Right lung (tissue), 10 donors: ENCODE results near the gene ANKRD16. TPM values are rescaled to one million over a fixed set of nuclear protein-coding genes. Genes with fewer than 3 reads are reported as not detected.
"Not testable (repeated sequence)": the region's sequence is repeated elsewhere in the genome, so short reads cannot be mapped to it uniquely, and the experiment has no call there.

ENCODE experiments used
- DNase-seq, 2 donors: peaks; one replicate each; pipeline ENCODE4 v3.0.0-alpha.2; 2013
- long read RNA-seq, 8 donors: transcript quantifications; one replicate each; lab custom pipeline, GENCODE V29; 2026
- polyA plus RNA-seq, 5 donors: library from polyadenylated mRNA; unstranded; fragments of 120-200 nt; gene quantifications; one replicate each; pipeline versions ENCODE4 v1.2.1 to v1.2.3, GENCODE V29; 2013; ENCODE audit warnings: inconsistent platforms in 1 of 5, low replicate concordance in 1 of 5; ENCODE audit not compliant: insufficient read length in 5 of 5, insufficient read depth in 1 of 5

The ANKRD16 gene
- polyA plus RNA-seq, result 10 to 100 TPM in 4 of 5 donors, 1 to 10 TPM in 1; 10.0 to 14.2 (median 11.0) TPM
- long read RNA-seq, donor 1, transcript ANKRD16-202 (7 exons, 1,646 nt), result major isoform, 5 of 6 reads
- long read RNA-seq, donor 1, partial matches to known transcripts, result 0 of 6 reads
- long read RNA-seq, donor 1, other reads (novel, unspliced or antisense), result 0 of 6 reads
- long read RNA-seq, donor 2, partial matches to known transcripts, result 0 of 2 reads
- long read RNA-seq, donor 2, other reads (novel, unspliced or antisense), result 0 of 2 reads
- long read RNA-seq, donor 3, partial matches to known transcripts, result 0 of 2 reads
- long read RNA-seq, donor 3, other reads (novel, unspliced or antisense), result 0 of 2 reads
- long read RNA-seq, donor 4, partial matches to known transcripts, result 0 of 1 reads
- long read RNA-seq, donor 4, other reads (novel, unspliced or antisense), result 0 of 1 reads
- long read RNA-seq, donor 5, partial matches to known transcripts, result 0 of 3 reads
- long read RNA-seq, donor 5, other reads (novel, unspliced or antisense), result 0 of 3 reads
- long read RNA-seq, donor 6, partial matches to known transcripts, result 0 of 4 reads
- long read RNA-seq, donor 6, other reads (novel, unspliced or antisense), result 0 of 4 reads
- long read RNA-seq, donor 7, partial matches to known transcripts, result 100 of 103 reads
- long read RNA-seq, donor 7, other reads (novel, unspliced or antisense), result 0 of 103 reads
- long read RNA-seq, donor 8, partial matches to known transcripts, result 0 of 3 reads
- long read RNA-seq, donor 8, other reads (novel, unspliced or antisense), result 0 of 3 reads

DNA sequence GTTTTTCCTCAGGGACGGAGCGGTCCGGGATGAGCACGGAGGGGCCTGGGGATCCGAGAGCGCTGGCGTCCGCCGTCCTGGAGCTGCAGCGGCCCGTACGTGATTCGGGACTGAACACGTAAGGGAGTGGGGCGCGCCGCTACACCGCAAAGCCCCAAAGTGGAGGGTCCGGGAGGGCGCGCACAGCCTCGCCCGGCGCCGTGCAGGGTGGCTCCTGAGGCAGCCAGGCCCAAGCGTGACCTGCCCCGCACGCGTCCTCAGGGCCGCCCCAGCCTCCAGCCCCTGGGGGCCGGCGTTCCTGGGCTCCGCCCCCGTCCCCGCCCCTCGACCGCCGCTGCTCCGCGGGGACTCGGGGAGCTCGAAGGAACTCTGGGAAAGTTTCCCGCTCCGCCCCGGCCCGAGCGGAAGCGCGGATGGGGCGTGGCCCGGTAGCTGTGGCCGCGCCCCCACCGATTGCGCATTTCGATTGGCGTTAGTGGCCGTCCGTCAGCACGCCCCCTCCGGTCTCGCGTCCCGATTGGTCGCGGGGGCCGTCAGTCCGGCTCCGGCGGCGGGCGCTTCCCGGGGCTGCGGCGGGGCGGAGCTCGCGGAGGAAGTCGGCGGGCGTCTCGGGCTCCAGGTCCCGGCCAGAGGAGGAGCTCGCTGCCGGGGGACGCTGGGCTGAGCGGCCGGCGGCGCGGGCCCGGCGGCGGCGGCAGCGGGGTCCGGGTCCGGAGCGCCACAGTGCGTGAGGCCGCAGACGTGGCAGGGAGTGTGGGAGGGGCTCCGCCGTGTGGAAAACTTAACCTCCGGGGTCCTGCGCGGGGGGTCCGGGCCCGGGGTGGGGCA is at the start of gene ANKRD16, which contains the start of gene FBH1:
TSS of gene ANKRD16 (minus strand) at position 270 of the 828 bp plus-strand sequence. CDS start 539 bp downstream, outside the sequence.
TSS of gene FBH1 (plus strand) at position 620 of the 828 bp plus-strand sequence. CDS start at position 723, 103 bp downstream.
- peak; percentile 100 for DNase-seq

DNA sequence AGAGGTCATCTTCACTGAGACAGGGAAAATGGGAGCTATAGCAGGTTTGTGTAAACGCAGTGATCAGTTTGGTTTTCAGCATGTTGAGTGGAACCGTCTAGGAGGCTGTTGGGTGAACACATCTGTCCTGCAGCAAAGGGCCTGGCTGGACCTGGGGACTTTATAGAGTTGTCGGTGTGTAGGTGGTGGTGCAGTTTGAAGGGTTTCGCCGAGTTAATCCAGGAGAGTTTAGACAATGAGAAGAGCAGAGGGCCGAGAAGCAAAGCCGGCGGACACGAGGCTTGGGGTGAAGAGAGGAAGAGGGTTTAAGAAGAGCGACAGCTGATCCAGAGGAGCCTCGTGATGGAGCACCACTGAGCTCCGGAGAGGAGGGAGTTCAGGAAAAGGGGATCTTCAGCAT is 48.6 kb upstream of the ANKRD16 start:
- DNase-seq, result no peak

DNA sequence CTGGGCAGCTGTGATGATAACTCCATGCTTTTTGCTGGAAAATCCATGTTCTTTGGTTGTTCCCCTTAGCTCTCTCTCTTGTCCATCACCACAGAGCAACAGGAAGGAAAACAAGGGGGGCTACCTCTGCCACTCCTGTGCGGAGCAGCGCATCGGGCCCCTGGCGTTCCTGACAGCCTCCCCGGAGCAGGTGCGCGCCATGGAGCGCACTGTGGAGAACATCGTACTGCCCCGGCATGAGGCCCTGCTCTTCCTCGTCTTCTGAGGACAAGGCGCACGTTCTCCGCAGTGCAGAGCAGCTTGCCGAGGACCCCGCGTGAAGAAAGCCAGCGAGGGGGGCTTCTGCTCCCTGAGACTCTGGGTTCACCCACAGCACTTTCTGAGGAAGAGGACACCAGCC is 47.3 kb upstream of the ANKRD16 start:
- no peak for DNase-seq

DNA sequence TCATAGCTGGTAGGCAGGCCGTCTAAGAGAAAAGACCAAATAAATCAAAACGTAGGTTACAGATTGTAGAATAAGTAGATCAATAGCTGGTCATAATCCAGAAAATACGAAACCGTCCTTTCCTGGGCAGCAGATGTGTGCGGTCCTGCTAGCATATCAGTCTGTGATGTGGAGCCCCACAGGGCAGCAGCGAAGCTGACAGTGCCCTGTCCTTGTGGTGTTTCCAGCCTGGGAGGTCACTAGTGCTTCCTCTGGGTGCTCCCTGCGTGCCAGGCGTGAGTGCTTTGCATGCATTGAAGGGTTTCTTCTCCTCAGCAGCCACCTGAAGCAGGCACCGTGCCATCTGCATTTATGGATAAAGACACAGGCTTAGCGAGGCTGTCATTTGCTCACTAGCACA is 45.9 kb upstream of the ANKRD16 start:
- DNase-seq, result no peak

DNA sequence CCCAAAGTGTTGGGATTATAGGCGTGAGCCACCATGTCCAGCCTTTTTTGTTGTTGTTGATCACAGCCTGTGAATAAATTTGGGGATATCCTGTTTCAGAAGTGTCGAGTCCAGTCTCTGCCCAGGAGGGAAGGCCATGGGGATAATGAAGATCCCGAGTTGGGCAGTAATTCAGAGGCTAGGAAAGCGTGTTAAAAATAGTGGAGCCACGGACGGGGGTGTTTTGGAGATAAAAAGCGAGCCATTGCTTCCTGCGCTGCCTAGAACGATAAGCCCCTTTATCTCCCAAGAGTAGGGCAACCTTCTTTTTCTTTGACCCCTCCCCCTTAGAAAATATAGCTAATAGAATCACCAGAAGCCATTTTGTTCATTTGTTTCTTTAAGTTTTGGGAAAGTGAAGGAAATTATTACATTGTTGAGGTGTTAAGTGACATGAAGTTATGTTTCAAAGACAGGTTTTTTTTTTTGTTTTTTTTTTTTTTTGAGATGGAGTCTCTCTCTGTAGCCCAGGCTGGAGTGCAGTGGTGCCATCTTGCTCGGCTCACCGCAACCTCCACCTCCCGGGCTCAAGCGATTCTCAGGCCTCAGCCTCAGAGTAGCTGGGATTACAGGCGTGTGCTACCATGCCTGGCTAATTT is 44.3 kb upstream of the ANKRD16 start:
- no peak for DNase-seq

DNA sequence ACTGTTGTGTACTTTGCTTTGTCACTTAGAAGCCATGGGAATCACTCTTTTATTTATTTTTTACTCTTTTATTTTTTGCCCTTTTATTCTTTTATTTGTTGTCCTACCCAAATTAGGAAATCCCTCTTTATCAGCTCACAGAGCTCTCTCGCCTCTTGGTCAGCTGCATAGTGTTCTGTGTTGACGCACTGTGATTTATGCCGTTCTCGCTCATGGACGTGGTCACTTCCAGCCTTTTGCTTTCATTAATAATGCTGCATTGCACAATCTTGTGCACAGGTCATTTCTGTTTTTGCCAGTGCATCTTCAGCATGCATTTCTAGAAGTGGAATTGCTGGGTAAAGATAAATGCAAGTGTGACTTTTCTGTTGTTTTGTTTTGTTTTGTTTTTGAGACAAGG is 42.7 kb upstream of the ANKRD16 start:
- no peak for DNase-seq

DNA sequence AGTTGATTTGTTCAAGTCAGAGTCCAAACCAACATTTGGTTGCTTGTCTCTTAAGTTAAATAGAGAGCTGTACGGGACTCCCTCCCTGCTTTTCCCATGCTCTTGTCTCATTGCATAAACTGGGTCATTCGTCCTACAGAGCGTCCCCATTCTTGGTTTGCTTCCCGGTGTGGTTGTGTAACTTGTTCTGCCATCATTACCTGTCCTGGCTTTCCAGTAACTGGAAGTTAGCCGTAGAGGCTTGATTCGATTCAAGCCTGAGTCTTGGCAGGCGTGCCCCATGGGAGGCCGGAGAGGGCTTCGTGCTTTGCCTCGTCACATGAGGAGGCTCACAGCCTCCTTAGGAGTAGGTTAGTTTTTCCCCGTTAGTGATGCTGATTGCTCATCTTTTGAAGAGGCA is 40.6 kb upstream of the ANKRD16 start:
- DNase-seq, result no peak

DNA sequence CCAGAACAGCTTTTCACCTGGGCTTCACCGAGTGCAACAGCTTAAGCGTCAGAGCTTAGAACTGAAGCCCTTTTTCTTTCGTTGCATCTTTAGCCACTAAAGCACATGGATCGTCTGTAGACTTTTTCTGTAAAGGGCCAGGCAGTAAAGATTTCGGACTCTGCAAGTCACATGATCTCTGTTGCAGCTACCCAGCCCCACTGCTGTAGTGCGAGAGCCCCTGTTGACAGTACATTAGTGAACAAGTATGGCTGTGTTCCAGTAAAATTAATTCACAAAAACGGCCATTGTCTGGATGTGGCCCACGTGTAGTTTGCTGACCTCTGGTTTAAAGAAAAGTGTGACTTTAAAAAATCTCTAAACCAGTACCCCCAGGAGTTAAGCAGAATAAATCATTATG is 39.7 kb upstream of the ANKRD16 start:
- DNase-seq, result no peak

DNA sequence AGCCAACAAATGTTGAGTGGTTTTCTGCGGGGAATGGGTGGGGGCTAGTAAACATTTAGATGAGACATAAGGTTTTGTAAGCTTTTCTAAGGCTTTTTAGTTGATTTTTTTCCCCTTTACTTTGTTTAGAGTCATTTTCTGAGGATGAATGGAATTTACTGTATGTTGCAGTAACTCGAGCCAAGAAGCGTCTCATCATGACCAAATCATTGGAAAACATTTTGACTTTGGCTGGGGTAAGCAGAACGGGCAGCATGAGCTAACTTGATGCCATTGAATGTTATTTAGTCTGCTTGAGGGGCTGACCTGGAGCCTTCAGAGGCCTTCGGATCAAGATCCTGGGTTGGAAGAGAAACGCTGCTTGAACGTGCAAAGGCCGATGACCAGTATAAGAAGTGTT is 37.6 kb upstream of the ANKRD16 start:
- DNase-seq, result peak in 1 of 2 donors; percentile 55

DNA sequence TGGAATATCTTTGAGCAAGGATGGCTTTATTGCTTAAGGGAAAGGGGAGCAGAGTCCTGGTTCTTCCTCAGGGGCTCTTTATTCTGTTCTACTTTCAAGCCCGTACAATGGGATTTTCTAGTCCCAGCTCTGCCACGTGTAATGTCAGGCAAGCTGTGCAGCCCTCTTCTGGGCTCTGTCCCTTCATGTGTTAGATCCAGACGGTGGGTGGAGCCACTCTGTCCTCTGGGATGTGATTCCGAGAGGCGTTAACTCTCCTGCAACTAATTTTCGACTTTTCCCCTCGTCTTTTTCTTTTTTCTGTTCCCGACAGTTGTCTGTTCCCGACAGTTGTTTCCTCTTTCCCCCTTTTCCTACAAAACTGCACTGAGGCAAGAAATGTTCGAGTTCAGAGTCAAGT is 35.2 kb upstream of the ANKRD16 start:
- DNase-seq, result no peak

DNA sequence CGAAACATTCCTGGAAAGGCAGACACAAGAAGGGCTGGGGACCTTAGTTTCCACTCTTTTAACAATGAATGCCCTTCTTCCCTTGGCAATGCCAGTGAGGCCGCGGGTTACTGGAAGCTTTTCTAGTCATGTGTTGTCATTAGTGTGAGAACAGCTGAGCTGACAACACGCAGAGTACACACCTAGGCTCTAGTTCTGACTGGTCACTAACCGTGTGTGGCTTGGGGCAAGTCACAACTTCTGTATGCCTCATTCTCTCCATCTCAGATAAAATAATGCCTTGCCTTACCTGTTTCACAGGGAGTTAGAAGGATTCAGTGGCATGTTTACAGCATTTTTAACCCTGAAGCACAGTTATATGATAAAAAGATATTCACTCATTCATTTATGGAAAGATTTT is 32.1 kb upstream of the ANKRD16 start:
- DNase-seq, result no peak

DNA sequence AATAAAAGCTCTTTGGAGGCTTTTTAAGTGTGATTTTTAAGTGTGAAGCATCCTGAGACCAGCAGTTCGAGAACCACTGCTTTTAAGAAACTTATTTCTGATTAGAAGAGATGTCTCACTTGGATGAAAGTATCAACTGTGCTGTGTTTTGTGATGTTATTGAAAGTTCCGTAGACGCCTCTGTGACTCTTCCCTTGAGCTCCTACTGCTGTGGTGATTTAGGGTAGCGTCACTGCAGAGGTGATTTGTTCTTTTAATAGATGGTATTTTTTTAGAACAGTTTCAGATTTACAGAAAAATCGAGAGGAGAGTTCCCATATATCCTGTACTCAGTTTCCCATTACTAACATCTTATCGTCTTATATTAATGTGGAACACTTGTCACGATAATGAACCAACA is 29.9 kb upstream of the ANKRD16 start:
- DNase-seq, result no peak

DNA sequence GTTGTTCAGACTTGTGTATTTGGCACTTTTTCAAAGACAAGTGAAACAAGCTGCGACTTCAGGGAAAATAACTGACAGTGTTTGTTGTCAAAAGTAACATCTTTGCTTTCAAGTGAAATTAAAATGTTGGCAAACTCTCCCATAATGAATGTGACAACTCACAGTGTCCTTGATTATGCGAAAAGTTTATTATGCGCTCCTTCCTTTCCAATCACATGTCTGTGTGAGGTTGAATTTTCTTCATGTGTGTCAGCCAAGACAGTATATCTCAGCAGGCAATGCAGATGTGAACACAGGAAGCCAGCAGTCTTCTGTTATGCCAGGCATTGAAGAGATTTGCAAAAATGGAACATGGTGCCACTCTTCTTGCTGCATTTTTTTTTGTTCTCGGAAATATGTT is 29.1 kb upstream of the ANKRD16 start:
- DNase-seq, result no peak

DNA sequence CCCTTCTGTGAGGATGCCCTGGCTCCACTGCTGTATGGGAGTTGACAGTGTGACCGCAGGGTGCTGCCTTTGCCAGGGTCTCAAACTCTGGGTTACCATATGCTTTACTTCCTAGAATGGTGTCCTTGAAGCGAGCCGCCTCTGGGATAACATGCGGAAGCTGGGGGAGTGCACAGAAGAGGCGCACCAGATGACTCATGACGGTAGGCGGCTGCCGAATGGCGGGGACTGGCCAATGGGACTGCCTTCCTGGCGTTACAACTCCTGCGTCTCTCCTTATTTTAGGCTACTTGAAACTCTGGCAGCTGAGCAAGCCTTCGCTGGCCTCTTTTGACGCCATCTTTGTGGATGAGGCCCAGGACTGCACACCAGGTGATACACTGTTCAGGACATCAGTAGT is 27.6 kb upstream of the ANKRD16 start:
- DNase-seq, result no peak

DNA sequence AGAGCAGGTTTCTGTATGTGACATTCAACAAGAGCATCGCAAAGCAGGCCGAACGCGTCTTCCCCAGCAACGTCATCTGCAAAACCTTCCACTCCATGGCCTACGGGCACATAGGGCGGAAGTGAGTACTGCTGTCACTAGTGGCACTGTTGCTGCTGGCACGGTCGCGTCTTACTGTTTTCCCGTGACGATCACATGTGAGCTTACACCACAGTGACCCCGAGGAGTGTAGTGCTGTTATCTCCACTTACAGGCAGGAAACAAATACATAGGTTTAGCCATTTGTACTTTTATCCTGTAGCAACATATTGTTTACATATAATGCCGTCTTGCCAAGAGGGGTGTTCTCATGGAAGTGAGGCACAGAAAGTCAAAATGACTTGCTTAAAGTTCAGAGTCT is 25.8 kb upstream of the ANKRD16 start:
- no peak for DNase-seq

DNA sequence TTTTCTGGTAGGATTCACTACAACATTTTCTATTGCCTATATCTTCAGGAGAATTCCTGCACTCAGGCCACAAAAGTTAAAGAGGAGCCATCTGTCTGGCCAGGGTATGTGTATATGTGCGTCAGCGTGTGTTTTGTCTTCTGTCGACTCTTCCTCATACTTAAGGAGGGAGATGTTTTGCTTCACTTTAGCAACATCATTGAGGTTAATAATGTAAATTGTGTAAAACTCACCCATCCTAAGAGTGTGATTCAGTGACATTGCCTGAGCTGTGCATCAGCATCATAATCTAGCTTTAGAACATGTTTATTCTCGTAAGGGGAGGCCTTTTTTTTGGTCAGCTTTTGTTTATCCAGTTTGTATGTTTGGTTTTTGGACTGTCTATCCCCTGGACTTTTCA is 24.0 kb upstream of the ANKRD16 start:
- no peak for DNase-seq

DNA sequence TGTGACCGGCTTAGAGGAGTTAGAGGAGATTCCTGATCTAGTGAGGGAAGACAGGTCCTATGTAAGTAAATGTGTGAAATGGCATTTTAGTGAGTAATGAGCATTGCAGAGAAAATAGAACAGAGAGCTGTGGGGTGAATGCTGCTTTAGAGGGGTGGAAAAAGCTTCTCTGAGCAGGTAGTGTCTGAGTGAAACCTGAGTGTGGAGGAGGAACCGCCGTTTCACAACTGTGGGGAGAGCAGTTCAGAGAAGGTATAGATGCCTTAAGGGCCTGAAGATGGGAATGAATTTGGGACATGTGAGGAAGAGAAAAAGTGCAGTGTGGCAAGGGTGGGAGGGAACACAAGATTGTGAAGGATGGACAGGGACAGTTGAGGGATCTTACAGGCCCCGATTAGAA is 22.0 kb upstream of the ANKRD16 start:
- DNase-seq, result no peak

DNA sequence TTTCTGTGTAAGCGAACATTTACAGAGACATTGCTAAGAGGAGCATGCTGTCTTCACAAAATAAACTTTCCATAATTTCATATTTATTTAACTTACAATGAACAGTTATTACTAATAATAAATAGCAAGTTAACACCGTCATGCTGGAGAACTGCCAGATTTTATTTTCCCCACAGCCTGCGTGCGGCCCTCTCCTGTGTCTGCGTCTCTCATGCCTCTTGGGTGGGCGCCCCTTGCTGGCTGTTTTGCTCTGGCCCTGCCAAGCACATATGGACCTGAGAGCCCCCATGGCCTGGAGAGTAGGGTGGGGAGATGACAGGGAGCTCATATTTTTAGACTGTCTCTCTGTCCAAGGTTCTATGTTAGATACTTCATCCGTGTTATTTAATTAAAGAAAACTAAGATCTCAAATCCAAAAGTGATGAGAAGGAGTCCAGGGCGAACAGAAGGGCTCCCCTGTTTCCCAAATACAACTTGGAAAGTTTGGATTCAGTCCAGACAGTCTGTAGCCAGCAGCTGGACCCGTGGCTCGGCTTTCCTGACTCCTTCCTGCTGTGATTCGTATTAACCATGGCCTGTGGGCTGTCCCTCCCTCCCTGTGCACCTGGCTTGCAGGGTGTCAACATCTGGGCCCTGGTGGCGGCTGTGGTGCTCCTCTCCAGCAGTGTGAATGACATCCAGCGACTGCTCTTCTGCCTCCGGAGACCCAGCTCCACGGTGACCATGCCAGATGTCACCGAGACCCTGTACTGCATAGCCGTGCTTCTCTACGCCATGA is 20.8 kb upstream of the ANKRD16 start:
- DNase-seq, result no peak

DNA sequence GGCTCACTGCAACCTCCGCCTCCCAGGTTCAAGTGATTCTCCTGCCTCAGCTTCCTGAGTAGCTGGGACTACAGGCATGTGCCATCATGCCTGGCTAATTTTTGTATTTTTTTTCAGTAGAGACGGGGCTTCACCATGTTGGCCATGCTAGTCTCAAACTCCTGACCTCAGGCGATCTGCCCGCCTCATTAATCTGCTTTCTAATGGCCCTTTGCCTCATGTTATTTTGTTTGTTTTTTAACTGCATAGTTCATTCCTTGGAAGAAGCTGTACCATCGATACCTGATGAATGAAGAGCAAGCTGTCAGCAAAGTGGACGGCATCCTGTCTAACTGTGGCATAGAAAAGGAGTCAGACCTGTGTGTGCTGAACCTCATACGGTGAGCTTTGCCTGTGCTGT is 19.0 kb upstream of the ANKRD16 start:
- DNase-seq, result not testable (repeated sequence)

DNA sequence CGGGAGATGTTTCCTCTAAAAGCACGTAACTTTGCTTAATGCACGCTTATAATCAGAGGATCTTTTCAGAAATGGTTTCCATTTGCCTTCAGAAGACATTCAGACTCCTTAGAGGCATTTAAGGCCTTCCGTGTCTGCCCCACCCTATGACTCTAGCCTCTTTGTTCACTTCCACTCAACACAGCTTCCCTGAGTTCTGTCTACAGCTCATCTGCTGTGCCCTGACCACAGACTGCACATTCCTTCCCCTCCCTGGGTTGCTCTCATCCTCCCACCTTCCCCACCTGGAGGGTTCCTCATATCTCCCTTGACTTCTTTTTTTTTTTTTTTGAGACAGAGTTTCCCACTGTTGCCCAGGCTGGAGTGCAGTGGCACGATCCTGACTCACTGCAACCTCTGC is 17.0 kb upstream of the ANKRD16 start:
- no peak for DNase-seq
